KOPT-K1 (cell line): ENCODE data around the gene GULP1.

Source experiments
- H3K27ac ChIP-seq: fragments of 200-600 bp; sonication (generic); 2 replicates; pipeline ENCODE4 v1.5.1; 2016; ENCODE audit warnings: antibody characterized with exemption, mild to moderate bottlenecking, low read depth, low read length; ENCODE audit not compliant: poor library complexity, severe bottlenecking
- H3K36me3 ChIP-seq: fragments of 200-600 bp; sonication (generic); 2 replicates; pipeline ENCODE4 v1.5.1; 2017; ENCODE audit warnings: antibody characterized with exemption, mild to moderate bottlenecking, low read length, moderate library complexity; ENCODE audit not compliant: insufficient read depth
- H3K9me3 ChIP-seq: fragments of 200-600 bp; sonication (generic); 2 replicates; pipeline ENCODE4 v1.5.1; 2017; ENCODE audit warnings: antibody characterized with exemption, low read length, mild to moderate bottlenecking; ENCODE audit not compliant: insufficient read depth, poor library complexity, severe bottlenecking

GULP1 gene

DNA sequence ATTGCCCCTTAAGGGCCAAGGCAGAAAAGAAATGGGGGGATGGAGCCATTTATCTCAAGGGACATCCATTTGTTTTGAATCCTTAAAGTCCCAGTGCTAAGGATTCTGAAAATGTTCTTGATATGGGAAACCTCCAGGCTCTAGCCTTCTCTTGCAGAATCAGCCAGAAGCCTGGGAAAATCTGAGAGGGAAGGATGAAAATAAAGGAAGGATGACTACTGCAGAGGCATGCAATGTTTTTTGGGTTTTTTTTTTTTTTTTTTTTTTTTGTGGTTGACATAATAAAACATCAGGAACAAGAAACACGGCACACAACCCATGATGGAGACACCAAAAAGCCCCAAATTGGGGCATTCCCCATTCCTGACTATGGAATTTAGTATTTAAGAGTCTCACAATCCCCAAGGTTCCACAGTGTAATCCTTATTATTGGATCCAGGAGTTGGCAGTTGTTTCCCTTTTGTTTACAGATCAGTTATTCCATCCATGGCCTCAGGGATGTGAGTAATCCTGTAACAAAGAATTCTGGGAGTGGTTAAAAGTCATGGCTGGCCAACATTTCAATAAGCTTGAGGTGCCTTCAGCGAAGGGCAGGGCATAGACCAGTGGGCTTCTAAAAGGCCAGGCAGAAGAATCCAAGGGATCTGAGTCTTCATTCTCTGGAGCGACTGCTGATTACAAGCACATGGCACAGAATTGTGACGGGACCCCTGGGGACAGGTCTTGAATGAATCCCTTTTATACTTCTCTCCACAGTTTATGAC, 337.5 kb downstream of the GULP1 start:
- Histone ChIP-seq H3K9me3 (no peaks in the 10 kb centered on the region), H3K27ac (no peak overlapping the region), H3K36me3 (no peaks in the 10 kb centered on the region)

DNA sequence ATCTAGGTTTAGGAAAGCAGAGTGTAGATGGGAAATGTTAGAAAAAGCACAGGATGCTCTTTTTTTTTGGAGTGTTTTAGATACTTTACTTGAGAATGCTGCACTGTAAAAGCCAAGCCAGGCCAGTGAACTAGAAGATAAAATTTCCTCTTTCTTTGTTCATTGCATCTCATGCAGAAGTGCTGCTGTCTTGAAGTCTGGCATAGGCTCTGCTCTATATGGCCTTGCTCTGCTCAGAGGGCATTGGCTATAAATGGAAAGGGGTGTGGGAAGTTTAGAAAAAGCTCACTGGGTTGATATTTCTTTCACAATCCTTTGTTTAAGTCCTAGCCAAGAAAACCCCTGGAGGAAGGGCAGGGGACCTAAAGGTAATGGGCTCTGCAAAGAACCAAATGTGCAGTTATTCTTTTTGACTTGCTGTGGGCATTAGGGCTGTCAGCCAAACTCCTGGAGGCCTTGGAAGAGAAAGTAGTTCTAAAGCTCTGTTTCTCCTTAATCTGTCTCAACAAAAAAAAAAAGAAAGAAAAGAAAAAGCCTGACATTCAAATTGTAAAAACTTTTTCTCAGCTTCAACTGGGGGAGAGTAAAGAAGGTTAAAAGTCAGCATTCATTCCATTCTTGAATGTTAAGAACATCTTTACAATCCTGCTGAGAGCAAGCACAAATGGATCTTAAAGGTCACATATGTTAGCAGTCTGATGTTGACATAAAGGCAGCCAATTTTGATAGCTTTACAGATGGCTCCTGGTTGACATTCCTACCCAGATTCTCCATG, 338.3 kb downstream of the GULP1 start:
- H3K27ac ChIP-seq, result no peak overlapping the region
- no peaks in the 10 kb centered on the region for H3K9me3 ChIP-seq
- H3K36me3 ChIP-seq, result no peaks in the 10 kb centered on the region

DNA sequence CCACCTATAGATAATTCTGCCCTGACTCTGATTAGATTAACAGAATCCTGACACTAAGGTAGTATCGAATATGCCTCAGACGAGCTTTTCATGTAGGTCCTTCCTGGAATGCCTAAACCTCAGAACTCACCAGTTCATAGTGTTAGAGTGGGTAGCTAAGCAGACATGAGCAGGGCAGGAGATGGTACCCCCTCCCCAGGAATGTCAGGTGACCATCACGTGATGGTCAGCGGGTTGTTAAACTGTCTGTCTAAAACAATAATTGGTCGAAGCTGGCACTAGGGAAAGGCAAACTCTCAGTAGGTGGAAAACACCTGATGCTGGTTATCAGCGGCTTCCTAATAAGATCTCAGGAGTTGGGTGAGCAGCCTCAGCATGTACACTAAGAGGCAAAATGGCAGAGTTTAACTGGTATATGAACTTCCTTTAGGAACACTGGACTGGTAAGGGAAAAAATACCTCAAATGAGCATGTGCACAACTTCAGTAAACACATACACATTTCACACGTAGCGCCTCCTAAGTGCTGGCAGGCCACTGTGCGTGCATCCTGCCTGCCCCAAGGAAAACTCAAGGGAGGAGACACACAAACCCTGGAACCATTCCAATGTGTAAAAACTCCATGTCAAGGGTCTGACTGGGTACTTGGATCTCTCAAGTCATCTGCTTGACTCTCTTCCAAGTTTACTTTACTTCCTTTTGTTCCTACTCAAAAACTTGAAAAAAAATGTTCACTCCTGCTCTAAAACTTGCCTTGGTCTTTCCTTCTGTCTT, 339.5 kb downstream of the GULP1 start:
- no peaks in the 10 kb centered on the region for H3K36me3 ChIP-seq
- no peaks in the 10 kb centered on the region for H3K9me3 ChIP-seq
- H3K27ac ChIP-seq, result no peak overlapping the region

DNA sequence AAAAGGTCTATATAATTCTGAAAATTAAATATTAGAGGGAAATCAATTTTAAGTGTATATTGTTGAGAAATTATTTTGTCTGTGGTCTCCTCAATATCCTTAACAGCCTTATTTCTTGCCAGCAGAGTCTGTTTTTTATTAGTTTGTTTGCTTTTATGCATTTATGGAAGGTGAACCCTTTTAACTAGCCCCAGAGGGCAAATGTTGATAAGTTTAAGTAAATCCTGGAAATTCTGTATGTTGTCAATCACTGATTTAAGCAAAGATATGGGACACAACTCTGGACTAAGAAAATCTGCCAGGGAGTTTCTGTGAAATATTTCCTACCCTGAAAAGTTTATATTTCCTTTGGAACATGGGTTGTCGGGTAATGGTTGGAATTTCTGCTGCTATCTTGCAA, 343.0 kb downstream of the GULP1 start:
- H3K27ac ChIP-seq, result no peak overlapping the region
- no peaks in the 10 kb centered on the region for H3K36me3 ChIP-seq
- H3K9me3 ChIP-seq, result no peaks in the 10 kb centered on the region
